HG03097 (cell line): ENCODE data around the gene HAX1.

Experiments used
- ATAC-seq: cut with Tn5 transposase; IDR thresholded peaks from one replicate; pipeline ENCODE4 v1.9.1; 2021; ENCODE audit not compliant: unreplicated experiment, low FRiP score

Gene HAX1

GRCh38 chr1:154324669-154325582, 52.5 kb downstream of the HAX1 start, which contains the start of gene ATP8B2:
TSS of gene ATP8B2 (plus strand) at chr1:154325525. CDS start at chr1:154328142, 2,617 bp downstream.
- no peak for ATAC-seq
